ENCODE data around the gene MOK.

The MOK gene

GRCh38 chr14:102346645-102347044, 41.7 kb upstream of the MOK start:
- Mint-ChIP-seq H3K9me3 (no peaks in the 10 kb centered on the region), H3K27ac (no peak overlapping the region), H3K27me3 (ENCODE audit: low read depth) (no peaks in the 10 kb centered on the region), H3K4me3 (no peak overlapping the region), H3K4me1 (no peaks in the 10 kb centered on the region), H3K36me3 (ENCODE audit: low read depth) (peaks cover 56% of the 10 kb centered on the region)
- TF ChIP-seq CTCF (IDR thresholded peaks at IDR 0.05; ENCODE audit: unreplicated experiment in 3 of 3), result no peak

- TF ChIP-seq CTCF (IDR thresholded peaks at IDR 0.05; ENCODE audit: unreplicated experiment in 3 of 3), result no peak
- Mint-ChIP-seq H3K4me1 (no peaks in the 10 kb centered on the region), H3K9me3 (no peaks in the 10 kb centered on the region), H3K36me3 (ENCODE audit: low read depth) (peaks cover 58% of the 10 kb centered on the region), H3K27me3 (ENCODE audit: low read depth) (no peaks in the 10 kb centered on the region), H3K27ac (no peak overlapping the region), H3K4me3 (no peak overlapping the region)
Measured at GRCh38 chr14:102345232-102345631, 40.3 kb upstream of the MOK start.

- H3K27ac Mint-ChIP-seq, result no peak overlapping the region
- H3K36me3 Mint-ChIP-seq (ENCODE audit: low read depth), result peaks cover 52% of the 10 kb centered on the region
- H3K4me1 Mint-ChIP-seq, result no peaks in the 10 kb centered on the region
- TF ChIP-seq CTCF (IDR thresholded peaks at IDR 0.05; ENCODE audit: unreplicated experiment in 3 of 3), result no peak
- no peaks in the 10 kb centered on the region for H3K9me3 Mint-ChIP-seq
- no peaks in the 10 kb centered on the region for H3K27me3 Mint-ChIP-seq (ENCODE audit: low read depth)
- no peak overlapping the region for H3K4me3 Mint-ChIP-seq
Measured at GRCh38 chr14:102344485-102344884, 39.5 kb upstream of the MOK start.

GRCh38 chr14:102344084-102344483, 39.1 kb upstream of the MOK start:
- TF ChIP-seq CTCF (IDR thresholded peaks at IDR 0.05; ENCODE audit: unreplicated experiment in 3 of 3), result no peak
- no peak overlapping the region for H3K27ac Mint-ChIP-seq
- no peaks in the 10 kb centered on the region for H3K4me1 Mint-ChIP-seq
- H3K27me3 Mint-ChIP-seq (ENCODE audit: low read depth), result no peaks in the 10 kb centered on the region
- no peaks in the 10 kb centered on the region for H3K9me3 Mint-ChIP-seq
- H3K4me3 Mint-ChIP-seq, result no peak overlapping the region
- H3K36me3 Mint-ChIP-seq (ENCODE audit: low read depth), result peaks cover 51% of the 10 kb centered on the region

- H3K36me3 Mint-ChIP-seq (ENCODE audit: low read depth), result peaks cover 48% of the 10 kb centered on the region
- no peak overlapping the region for H3K4me3 Mint-ChIP-seq
- no peaks in the 10 kb centered on the region for H3K4me1 Mint-ChIP-seq
- no peak for TF ChIP-seq CTCF (IDR thresholded peaks at IDR 0.05; ENCODE audit: unreplicated experiment in 3 of 3)
- H3K9me3 Mint-ChIP-seq, result no peaks in the 10 kb centered on the region
- H3K27me3 Mint-ChIP-seq (ENCODE audit: low read depth), result no peaks in the 10 kb centered on the region
- H3K27ac Mint-ChIP-seq, result no peak overlapping the region
Measured at GRCh38 chr14:102342238-102342637, 37.3 kb upstream of the MOK start.

GRCh38 chr14:102341566-102341965, 36.6 kb upstream of the MOK start:
- Mint-ChIP-seq H3K27ac (no peak overlapping the region), H3K4me1 (no peaks in the 10 kb centered on the region), H3K36me3 (ENCODE audit: low read depth) (peaks cover 46% of the 10 kb centered on the region), H3K9me3 (no peaks in the 10 kb centered on the region), H3K4me3 (no peak overlapping the region), H3K27me3 (ENCODE audit: low read depth) (no peaks in the 10 kb centered on the region)
- no peak for TF ChIP-seq CTCF (IDR thresholded peaks at IDR 0.05; ENCODE audit: unreplicated experiment in 3 of 3)

Data from nephron (organoid).